Endometrial microvascular endothelial cells (primary cell): ENCODE data around the gene PDZRN3. TPM values are rescaled to one million over a fixed set of nuclear protein-coding genes. Genes with fewer than 3 reads are reported as not detected.
"Not testable (repeated sequence)": the region's sequence is repeated elsewhere in the genome, so short reads cannot be mapped to it uniquely, and the experiment has no call there.

ENCODE experiments used
- in situ Hi-C: cut with HindIII; loops from 2 replicates; pipeline ENCODE4 v1.10.0; 2017; ENCODE audit warnings: low sequenced_read_pairs, low pct_unique_long_range_greater_than_20kb; ENCODE audit errors: inconsistent ontology term
- total RNA-seq: library from RNA; depleted of rRNA; stranded (reverse); fragments of >200 nt; gene quantifications from one replicate; pipeline ENCODE4 v1.2.3, GENCODE V29; 2015; ENCODE audit errors: inconsistent ontology term

Gene PDZRN3
- total RNA-seq, 1 donor from 2014 or later: not detected

- in situ Hi-C loops: no loop called here
Measured at GRCh38 chr3:73478858-73479257, 145.9 kb downstream of the PDZRN3 start.

- in situ Hi-C loops: no loop called here
Measured at GRCh38 chr3:73475717-73476116, 149.0 kb downstream of the PDZRN3 start.

DNA sequence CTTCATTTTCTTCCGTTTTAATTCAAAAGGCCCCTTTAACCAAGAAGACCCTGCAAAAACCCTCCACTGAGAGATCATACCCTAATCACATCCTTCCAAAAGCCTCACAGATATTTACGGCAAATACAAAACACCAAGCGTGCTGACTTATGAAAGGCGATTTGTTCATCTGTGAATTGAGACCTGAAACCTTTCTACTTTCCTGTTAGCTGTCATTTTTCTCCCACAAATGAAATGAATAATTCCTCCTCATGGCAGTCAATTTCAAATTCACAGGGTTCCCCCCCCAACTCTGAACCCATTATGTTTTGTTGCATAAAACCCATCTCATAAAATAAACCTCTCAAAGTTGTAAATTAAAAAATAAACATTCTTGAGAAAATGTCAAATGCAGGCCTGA lies 149.6 kb downstream of the PDZRN3 start:
- in situ Hi-C loops: no loop called here

DNA sequence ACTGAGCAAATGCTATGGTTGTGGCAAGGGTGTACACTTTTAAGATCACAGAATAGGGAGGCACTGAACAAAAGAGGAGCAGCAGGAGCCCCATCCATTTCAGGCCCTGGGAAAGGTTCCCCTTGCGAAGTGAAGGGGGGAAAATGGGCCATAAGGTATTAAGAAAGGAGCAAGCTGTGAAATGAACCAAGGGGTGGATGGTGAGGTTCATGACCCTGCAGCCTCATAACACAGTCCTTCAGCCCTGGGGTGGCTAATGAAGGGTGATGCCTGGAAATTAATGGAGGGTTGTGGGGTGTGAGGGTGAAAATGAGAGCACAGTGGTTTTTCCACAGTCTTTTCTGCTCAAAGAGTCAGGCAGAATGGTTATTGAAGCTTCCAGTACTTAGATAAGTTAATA lies 150.1 kb downstream of the PDZRN3 start:
- in situ Hi-C loops: no loop called here

DNA sequence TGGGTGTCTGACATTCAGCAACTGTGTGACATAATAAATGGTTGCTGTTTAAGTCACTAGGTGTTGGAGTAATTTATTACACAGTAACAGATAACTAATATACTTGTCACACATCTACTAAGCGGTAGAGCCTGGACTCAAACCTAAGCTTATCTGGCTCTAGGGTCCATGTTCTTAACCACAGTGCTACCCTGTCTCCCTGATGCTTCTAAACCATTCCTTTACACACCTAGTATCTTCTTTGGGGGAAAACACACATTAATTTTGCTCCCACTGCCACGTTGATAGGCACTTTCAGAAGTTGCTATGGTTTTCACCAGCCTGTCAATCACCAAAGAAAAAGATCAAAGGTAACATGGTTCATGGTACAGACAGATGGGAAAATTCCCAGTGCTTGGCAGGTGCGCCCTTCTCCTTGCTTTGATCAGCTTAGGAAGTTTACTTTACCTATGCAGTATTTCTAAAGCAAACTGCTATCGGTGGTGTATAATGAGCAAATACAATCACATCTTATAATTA lies 150.8 kb downstream of the PDZRN3 start:
- in situ Hi-C loops: no loop called here

DNA sequence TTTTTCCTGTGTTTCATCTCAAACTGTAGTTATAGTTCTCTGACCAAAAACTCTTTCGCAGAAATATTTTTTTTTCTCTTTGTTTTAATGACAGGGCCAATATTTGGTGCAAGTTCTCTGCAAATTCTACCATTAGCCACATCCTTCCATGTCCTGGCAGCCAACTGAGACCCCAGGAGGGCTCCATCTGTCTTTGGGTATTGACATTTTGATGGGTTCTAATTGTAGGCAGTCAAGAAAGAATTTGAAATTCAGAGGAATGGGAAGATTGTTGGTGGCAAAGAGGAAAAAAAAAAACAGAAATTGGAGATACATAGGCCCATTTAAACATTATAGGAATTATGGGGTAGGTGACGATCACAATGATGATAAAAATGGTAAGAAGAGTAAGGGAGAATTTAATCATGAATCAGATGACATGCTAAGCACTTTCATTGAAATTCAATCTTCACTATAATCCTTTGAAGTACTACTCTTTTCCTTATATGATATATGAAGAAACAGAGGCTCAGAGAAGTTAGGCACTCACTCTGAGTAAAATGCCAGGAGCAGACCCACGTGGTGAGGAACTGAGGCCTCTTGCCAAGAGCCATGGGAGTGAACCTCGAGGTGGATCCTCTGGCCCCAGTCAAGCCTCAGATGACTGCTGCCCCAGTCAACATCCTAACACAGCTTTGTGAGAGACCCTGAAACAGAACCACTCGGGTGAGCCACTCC lies 151.4 kb downstream of the PDZRN3 start:
- in situ Hi-C loops: no loop called here

- in situ Hi-C loops: no loop called here
Measured at GRCh38 chr3:73471986-73472787, 152.6 kb downstream of the PDZRN3 start.

DNA sequence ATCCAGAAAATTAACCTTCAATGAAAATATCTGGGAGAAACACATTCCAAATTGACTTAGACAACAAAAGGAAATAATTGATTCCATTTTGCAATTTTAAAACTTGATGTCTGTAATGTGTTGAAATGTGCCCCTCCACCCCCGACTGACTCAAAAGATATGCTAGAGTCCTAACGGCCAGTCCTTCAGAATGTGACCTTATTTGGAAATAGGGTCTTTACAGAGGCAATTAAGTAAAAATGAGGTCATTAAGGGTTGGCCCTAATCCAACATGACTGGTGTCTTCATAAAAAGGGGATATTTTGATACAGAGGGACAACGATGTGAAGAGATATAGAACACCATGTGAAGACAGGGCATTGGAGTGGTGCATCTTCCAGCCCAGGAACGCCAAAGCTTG lies 153.9 kb downstream of the PDZRN3 start:
- in situ Hi-C loops: no loop called here

DNA sequence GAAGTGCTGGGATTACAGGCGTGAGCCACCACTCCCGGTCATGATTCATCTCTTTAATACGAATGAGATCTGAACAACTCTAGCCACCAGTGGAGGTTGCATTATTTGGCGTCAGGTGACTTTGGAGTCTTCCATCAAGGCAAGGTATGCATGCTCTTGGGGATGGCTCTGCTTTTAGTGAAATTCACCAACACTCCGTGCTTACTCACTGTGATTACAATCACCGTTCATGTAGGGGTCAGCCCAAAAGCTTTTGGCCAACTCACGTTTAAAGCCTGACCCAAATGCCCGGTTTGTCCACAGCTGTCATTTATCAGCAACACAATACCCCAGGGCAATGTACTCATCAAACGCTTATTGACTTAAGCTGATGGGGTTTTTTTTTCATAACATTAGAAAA lies 155.4 kb downstream of the PDZRN3 start:
- in situ Hi-C loops: no loop called here

DNA sequence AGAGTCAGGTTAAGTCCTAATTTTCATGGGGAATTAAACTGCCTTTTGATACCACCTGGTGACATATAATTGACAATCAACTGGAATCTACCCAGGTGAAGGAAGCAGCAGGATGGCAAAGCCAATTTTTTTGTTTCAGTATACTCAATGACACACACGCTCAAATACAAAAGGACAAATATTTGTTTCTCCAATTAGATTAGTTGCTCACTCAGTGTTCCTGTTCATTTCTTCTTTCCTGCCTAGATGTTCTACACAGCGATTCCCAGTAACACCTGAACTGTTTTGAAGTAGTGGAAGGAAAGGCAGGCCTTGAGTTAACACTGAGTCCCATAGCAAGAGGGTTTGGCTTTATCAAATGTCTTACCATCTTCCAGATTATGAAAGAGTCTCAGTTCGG lies 157.5 kb downstream of the PDZRN3 start:
- in situ Hi-C loops: no loop called here

DNA sequence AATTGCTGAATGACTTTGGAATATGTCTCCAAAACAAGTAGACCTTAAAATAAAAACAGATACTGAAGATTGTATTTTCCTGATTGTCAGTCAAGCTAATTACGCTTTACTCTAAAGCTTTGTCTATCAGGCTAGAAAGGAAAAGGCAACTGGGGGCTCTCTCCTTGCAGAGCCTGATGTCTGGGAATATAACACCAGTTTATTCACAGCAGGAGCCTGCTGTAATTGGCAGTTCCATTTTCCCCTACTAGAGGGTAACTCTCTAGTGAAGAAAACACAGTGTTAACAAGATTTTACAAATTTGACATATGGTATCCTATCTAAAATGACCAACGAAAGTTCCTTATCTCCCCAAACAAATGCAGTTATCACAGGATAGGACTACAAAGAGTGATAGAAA lies 158.8 kb downstream of the PDZRN3 start:
- in situ Hi-C loops: no loop called here

- in situ Hi-C loops: not testable (repeated sequence)
Measured at GRCh38 chr3:73464126-73464525, 160.6 kb downstream of the PDZRN3 start.

- in situ Hi-C loops: no loop called here
Measured at GRCh38 chr3:73461547-73461946, 163.2 kb downstream of the PDZRN3 start.

- in situ Hi-C loops: no loop called here
Measured at GRCh38 chr3:73459711-73460110, 165.0 kb downstream of the PDZRN3 start.

GRCh38 chr3:73453666-73454065 lies 171.1 kb downstream of the PDZRN3 start:
- in situ Hi-C loops: no loop called here

- in situ Hi-C loops: no loop called here
Measured at GRCh38 chr3:73452729-73453128, 172.0 kb downstream of the PDZRN3 start.

- in situ Hi-C loops: no loop called here
Measured at GRCh38 chr3:73451301-73451944, 173.3 kb downstream of the PDZRN3 start.

- in situ Hi-C loops: no loop called here
Measured at GRCh38 chr3:73449774-73450173, 175.0 kb downstream of the PDZRN3 start.

DNA sequence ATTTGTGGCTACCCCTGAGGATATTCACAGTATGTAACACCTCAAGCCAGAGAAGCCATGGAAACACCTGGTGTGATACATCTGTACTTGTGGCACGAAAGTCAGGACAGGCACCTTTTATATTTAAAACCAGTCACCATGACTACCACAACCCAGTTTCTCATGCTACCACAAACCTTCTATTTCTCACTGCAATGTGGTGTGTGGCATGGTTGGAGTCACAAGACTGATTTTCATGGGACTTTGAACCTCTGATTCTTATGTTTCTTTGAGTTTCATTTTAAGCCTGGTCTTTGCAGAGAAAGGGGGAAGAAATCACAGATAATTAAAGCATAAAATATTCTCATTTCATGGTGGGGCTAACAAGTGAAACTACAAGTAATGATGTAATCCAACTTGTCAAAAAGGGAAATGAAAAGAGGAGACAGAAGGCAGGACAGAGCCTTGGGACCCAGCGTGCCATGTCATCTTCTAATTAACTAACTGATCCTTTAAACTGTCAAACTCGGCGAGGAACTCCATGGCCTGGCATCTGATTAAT lies 175.9 kb downstream of the PDZRN3 start:
- in situ Hi-C loops: no loop called here
